Hematopoietic multipotent progenitor cell treated with erythropoietin and hydrocortisone succinate and interleukin-3 and kit ligand, for 6 days (in vitro differentiated cells): ENCODE measurements around the gene ARHGAP27.
"Not testable (repeated sequence)": the region's sequence is repeated elsewhere in the genome, so short reads cannot be mapped to it uniquely, and the experiment has no call there.

ENCODE experiments used
- DNase-seq: peaks from one replicate; pipeline ENCODE4 v3.0.0-alpha.2; 2015

ARHGAP27 gene

GRCh38 chr17:45432405-45433158 lies at the start of gene ARHGAP27:
TSS of gene ARHGAP27 (minus strand) at chr17:45432870. CDS start at chr17:45430279, 2,591 bp downstream.
- DNase-seq: peak; percentile 58

GRCh38 chr17:45482317-45482716 lies 49.6 kb upstream of the ARHGAP27 start:
- DNase-seq: not testable (repeated sequence)

GRCh38 chr17:45475436-45475835 lies 42.8 kb upstream of the ARHGAP27 start:
- not testable (repeated sequence) for DNase-seq

- DNase-seq: not testable (repeated sequence)
These were observed 39.6 kb upstream of the ARHGAP27 start for GRCh38 chr17:45472249-45472648.

DNA sequence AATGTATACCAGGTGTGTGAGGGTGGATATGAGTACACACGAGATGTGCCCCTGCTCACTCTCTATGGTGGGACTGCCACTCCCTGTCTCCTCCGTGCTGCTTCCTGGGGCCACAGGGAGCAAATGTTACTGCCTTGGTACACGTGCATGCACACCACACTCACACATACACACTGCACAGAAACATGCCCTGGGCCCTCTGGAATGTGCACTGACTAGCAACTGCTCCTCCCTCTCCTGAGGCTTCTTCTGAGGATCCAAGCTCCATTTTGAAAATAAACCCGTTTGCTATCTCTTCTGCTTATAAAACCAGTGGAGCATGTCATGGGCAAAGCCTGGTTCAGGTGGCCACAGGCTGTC lies 36.5 kb upstream of the ARHGAP27 start:
- not testable (repeated sequence) for DNase-seq

GRCh38 chr17:45468293-45469203 lies 35.9 kb upstream of the ARHGAP27 start:
- DNase-seq: not testable (repeated sequence)

DNA sequence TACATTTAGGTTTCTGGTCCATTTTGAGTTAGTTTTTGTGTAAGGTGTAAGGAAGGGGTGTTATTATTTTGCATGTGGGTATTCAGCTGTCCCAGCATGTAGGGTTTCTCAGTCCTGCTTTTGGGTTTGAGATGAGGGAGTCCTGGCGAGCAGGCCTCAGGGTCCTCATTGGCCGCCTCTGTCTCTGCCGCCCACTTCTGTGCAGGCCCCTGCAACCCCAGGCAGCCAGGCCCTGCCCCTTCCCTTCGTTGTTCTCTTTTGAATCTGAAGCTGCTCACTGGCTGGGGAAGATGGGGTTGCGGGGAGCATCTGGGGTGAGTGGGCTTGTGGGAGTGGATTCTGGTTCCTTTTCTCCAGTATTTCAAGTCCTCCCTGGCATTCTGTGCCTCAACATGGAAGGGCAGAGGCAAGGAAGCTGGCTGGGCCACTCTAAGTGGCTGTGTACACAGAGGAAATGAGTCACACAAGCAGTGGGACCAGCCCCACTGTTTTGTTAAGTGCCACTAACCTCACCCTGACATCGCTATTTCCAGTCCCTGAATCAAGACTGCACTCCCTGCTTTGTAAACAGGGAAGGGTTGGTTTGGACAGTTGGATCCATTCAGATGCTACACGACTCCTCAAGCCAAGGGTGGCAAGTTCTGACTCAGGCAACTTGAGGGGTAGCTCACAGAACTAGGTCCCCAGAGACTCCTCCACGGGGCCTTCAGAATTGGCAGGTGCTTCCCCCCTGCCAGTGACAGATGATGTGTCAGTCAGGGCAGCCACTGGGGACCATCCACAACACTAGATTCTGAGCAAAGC lies 29.1 kb upstream of the ARHGAP27 start:
- DNase-seq: peak; percentile 17

DNA sequence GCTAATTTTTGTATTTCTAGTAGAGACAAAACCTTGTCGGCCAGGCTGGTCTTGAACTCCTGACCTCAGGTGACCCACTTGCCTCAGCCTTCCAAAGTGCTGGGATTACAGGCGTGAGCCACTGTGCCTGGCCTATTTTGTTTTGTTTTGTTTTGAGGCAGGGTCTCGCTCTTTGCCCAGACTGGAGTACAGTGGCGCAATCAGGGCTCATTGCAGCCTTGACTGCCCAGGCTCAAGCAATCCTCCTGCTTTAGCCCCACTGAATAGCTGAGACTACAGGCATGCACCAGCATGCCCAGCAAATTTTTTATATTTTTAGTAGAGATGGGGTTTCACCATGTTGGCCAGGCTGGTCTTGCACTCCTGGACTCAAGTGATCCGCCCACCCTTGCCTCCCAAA lies 27.8 kb upstream of the ARHGAP27 start:
- not testable (repeated sequence) for DNase-seq

GRCh38 chr17:45454341-45454740 lies 21.7 kb upstream of the ARHGAP27 start:
- not testable (repeated sequence) for DNase-seq

DNA sequence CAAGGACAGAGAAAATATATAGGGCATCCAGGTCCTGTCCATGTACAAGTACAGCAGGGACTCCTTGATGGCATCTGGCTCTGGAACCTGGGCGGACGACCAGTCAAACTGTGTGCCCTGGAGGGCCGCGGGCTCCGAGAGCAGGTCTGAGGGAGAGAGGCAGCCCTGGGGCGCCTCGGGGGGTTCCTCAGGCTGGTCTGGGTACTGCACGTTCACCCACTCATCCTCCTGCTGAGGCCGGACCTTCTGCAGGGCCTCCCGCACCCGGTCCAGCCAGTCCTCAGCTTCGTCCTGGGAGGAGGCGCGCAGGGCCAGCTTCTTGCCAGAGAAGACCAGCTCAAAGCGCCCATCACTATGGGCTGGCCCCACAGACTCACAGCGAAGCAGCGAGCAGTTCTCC lies 21.1 kb upstream of the ARHGAP27 start:
- not testable (repeated sequence) for DNase-seq

DNA sequence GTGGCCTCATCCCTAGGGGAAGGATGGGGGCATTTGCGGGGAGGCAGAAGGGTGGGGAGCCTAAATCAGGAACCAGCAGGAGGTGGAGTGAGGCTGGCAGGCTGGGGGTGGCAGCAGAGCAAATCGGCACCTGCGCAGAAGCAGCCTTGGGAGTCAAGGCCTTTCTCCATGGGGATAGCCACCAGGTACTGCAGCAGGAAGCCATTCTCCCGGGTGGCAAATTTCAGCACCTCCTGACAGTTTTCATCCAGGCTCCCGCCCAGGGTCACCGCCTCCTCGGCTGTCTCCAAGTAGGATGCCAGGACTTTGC lies 20.5 kb upstream of the ARHGAP27 start:
- DNase-seq: not testable (repeated sequence)

GRCh38 chr17:45452329-45453224 lies 19.9 kb upstream of the ARHGAP27 start:
- not testable (repeated sequence) for DNase-seq

GRCh38 chr17:45451660-45452059 lies 19.0 kb upstream of the ARHGAP27 start:
- DNase-seq: not testable (repeated sequence)

GRCh38 chr17:45451131-45451530 lies 18.5 kb upstream of the ARHGAP27 start:
- peak; percentile 20 for DNase-seq

DNA sequence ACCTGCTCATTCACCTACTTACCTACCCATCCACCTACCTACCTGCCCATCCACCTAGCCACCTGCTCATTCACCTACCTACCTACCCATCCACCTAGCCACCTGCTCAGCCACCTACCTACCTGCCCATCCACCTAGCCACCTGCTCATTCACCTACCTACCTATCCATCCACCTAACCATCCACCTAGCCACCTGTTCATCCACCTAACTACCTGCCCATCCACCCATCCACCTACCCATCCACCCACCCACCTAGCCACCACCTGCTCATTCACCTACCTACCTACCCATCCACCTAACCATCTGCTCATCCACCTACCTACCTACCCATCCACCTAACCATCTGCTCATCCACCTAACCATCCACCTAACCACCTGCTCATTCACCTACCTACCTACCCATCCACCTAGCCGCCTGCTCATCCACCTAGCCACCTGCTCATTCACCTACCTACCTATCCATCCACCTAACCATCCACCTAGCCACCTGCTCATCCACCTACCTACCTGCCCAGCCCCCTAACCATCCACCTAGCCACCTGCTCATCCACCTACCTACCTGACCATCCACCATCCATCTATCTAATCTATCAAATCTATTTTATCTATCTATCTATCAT lies 17.1 kb upstream of the ARHGAP27 start:
- DNase-seq: not testable (repeated sequence)

GRCh38 chr17:45449260-45449659 lies 16.6 kb upstream of the ARHGAP27 start:
- not testable (repeated sequence) for DNase-seq

DNA sequence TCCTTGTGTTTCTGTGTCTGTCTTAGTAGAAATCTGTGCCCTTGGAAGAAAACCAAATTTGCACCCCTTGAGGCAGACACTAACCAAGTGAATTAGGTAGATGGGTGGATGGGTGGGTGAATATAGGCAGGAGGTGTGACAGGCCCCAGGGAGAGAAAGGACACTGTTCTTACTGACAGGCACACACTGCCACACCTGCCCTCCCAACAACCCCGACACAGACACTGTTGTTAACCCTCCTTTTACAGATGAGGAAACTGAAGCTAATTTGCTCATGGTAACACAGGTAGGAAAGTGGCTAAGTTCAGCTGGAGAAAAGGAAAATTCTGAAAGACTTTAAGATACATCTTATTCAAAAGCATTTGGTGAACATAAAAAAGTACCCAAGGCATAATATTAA lies 15.8 kb upstream of the ARHGAP27 start:
- not testable (repeated sequence) for DNase-seq

DNA sequence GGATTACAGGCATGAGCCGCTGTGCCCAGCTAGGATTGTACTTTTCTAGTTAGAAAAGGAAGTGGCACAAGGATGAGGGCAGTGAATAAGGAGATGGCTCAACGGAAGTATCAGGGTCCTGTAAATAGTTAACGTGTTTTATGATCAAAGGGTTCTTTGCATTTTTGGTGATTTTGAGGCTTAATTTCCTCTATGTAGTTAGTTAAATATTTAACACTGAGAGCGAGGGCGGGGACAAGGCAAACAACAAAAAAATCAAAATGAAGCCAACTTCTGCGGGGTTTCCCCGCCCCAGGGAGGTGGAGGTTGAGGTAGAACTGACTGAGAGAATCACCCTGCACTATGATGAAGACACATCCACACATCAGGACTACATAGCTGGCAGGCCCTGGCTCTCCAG lies 15.4 kb upstream of the ARHGAP27 start:
- DNase-seq: not testable (repeated sequence)

DNA sequence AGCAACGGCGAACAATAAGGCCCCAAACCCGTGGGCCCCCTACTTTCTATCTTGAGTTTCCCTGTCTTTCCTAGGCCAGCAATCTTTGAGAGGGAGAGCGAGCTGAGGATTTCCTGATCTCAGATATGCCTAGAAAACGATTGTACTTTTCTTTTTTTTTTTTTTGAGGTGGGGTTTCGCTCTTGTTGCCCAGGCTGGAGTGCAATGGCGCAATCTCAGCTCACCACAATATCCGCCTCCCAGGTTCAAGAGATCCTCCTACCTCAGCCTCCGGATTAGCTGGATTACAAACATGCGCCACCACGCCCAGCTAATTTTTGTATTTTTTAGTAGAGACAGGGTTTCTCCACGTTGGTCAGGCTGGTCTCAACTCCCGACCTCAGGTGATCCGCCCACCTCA lies 15.0 kb upstream of the ARHGAP27 start:
- not testable (repeated sequence) for DNase-seq

- not testable (repeated sequence) for DNase-seq
These were observed 14.4 kb upstream of the ARHGAP27 start for GRCh38 chr17:45446872-45447625.
